Ramos (cell line): ENCODE measurements around the gene KRT14.
"Not testable (repeated sequence)": the region's sequence is repeated elsewhere in the genome, so short reads cannot be mapped to it uniquely, and the experiment has no call there.

ENCODE experiments used
- in situ Hi-C: fragments of 300-500 bp; cut with MboI; formaldehyde crosslinking; loops from one replicate; pipeline ENCODE4 v1.14.3; 2022; ENCODE audit warnings: low sequenced_read_pairs; ENCODE audit not compliant: unreplicated experiment

The KRT14 gene

GRCh38 chr17:41610061-41610517, 23.4 kb upstream of the KRT14 start:
- in situ Hi-C loops: not testable (repeated sequence)

DNA sequence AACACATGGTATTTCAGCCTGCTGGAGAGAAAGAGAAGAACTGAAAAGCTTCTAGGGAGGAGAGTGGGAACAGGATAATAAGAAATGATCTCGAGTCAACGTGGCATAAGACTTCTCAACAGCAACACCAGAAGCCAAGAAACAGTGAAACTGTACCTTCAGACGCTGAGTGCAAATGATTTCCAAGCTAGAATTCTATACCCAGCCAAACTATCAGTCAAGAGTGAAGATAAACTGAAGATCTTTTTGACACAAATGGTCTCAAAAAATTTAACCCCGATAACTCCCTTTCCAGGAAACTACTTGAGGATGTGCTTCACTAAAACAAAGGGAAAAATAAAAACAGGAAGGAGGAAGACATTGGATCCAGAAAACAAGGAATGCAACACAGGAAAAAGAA, 20.2 kb upstream of the KRT14 start:
- in situ Hi-C loops: not testable (repeated sequence)

- in situ Hi-C loops: no loop called here
Measured at GRCh38 chr17:41602524-41602923, 15.8 kb upstream of the KRT14 start.

DNA sequence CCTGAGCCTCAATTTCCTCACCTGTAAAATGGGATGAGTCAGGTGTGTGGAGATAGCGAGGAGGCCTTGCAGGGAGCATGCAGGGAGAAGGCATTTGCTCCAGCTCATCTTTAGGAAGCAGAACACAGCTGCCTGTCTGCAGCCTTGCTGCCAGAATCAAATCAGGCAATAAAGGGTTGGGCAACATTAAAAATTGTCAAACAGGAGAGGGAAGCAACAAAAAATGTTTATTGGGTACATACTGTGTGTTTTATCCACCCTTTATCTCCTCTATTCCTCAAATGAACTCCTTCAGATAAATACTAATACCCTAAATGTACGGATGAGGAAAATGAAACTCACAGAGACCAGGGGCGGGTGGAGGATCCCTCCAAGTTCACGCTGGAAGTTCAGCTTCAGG, 13.6 kb upstream of the KRT14 start:
- in situ Hi-C loops: no loop called here

DNA sequence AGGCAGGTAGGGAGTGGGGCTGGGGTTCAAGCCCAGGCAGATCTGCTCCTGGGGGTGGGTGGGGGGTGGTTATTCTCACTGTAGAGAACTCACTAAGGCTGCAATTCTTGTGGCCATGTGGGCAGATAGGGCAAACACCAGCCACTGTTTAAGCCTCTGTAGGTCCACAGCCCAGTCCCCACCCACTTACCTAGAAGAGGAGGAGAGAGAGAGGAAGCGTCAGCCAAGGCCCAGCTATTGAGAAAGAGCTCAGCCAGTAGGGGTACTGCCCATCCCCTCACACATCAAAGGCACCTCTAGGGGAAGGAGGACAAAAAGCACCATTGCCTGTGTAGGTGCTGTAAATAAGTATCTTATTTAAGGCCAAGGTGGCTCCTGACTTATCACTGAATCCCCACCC, 13.0 kb upstream of the KRT14 start:
- in situ Hi-C loops: no loop called here

DNA sequence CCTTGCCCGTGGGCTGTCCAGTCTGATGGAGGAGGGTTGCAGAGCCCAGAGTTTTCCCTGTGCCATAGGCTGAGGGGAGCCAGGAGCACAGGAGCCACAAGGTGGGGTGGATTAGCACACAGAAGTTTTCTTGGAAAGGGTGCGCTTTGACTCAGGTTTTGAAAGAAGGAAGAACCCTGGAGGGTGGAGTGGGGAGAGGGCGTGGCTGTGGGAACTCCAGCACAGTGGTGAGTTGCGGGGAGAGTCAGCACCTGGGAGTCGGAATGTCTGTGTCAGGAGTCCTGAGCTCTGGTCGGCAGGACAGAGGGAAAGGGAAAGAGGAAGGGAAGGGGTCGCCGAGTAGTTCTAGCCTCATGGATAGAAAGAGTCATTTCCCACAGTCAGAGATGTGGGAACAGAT, 8.9 kb upstream of the KRT14 start:
- in situ Hi-C loops: no loop called here

GRCh38 chr17:41594363-41594915, 7.7 kb upstream of the KRT14 start:
- in situ Hi-C loops: no loop called here

DNA sequence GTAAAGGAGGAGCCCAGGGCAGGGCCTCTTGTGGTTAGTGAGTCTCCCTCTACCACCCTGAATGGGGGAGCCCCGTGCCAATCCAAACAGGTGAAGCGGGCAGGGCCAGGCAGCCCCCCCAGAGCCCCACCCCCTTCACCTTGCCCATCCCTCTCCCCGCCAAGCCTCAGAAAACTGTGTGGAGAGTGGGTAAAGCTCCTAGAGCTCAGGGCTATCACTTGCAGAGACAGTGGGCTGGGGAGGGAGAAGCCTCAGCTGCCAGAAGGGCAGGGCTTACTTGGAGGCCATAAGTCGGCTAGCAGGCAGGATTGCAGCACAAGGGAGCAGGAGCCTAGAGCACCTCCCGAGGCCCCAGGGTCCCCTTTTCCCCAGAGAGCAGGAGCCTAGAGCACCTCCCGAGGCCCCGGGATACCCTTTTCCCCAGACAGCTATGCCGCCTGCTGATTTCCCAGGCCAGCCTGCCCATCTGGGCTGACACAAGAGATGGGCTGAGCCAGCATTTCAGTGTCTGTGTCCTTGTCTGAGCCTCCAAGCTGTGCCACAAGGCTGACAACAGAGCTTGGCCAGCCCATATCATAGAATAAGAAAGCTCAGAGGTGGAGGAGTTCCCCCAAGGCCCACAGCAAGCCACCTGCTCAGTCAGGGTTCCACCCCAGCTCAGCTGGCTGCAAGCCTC, 6.7 kb upstream of the KRT14 start:
- in situ Hi-C loops: no loop called here

DNA sequence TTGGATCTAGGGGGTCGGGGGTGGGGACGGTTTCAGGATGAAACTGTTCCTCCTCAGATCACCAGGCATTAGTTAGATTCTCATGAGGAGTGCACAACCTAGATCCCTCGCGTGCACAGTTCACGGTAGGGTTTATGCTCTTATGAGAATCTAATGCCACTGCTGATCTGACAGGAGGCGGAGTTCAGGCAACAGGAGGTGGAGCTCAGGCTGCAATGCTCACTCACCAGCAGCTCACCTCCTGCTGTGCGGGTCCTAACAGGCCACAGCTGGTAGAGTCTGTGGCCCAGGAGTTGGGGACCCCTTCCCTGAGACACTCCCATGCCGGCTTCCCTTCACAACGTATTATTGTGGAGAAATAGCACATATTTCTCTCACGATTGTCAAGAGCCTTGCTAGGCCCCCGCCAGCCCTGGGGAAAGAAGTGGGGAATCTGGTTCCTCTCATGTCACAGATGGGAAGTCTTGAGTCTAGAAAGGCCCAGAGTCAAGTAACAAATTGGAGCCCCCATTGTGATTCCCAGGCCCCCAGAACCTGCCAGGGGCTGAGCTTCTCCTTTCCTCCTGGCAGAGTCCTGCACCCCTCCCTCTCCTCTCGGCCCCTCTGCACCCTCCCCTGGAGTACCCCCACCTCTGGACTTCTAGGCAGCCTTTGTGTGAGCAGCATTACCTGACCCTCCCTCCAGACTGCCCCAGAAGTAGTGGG, 6.1 kb upstream of the KRT14 start:
- in situ Hi-C loops: no loop called here

- in situ Hi-C loops: no loop called here
Measured at GRCh38 chr17:41589301-41589700, 2.6 kb upstream of the KRT14 start.

- in situ Hi-C loops: no loop called here
Measured at GRCh38 chr17:41588126-41588810, 1.6 kb upstream of the KRT14 start.

DNA sequence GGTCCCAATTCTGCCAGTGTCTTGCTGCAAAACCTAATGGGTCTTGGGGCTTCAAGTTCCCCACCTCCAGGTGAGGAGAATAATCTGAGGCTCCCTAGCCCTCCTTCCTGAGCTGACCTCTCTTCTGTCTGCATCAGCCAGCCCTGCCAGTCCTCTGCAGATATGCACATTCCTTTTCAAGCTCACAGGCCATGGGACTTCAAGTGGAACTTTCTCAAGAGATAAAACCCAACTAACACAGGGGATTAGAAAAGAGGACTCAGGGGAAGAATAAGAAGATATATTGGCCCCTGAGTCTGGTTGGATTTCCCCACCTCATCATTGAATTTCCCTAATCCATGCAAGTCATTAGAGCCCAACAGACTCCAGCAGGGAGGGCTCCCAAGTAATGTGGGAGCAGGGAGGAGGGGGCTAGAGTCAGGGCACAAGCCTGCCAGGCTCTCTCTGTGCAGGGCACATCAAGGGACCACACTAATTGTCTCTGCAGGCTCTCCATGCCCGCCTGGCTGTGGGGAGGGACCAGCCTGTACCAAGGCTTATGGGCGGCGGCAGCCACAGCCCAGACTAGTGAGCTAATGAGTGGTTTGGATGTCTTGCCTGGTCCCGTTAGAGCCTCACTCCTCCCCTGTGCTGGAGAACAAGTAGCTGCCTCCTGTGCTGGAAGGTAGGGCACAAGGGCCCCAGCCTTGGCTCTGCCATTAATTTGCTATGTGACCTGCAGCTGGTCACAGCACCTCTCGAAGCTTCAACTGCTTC, 1.2 kb downstream of the KRT14 start:
- in situ Hi-C loops: no loop called here

GRCh38 chr17:41584331-41584927, 2.3 kb downstream of the KRT14 start:
- in situ Hi-C loops: not testable (repeated sequence)

DNA sequence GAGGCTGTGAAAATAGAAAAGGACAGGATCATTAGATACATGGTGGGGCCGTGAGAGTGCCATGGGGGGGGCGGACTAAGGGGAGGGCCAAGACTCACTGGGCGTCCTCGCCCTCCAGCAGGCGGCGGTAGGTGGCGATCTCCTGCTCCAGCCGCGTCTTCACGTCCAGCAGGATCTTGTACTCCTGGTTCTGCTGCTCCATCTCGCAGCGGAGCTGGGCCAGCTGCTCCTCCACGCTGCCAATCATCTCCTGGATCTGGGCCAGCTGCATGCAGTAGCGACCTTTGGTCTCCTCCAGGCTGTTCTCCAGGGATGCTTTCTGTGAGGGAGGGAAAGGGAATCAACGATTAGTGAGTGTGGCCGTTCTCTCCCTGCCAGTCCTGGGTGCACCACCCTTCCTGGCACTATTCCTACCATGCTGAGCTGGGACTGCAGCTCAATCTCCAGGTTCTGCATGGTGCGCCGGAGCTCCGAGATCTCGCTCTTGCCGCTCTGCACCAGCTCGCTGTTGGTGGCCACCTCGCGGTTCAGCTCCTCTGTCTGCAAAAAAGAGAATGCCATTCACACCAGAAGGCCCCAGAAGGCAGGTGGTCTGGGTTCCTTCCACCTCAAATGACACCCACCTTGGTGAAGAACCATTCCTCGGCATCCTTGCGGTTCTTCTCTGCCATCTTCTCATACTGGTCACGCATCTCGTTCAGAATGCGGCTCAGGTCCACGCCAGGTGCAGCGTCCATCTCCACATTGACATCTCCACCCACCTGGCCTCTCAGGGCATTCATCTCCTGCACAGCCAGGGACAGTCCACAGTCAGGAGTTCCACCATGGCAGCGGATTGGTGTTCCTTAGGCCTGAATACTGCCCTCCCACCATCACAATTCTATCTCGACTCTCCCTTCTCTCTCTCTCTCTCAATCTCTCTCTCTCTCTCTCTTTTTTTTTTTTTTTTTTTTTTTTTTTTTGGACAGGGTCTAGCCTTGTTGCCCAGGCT, 3.3 kb downstream of the KRT14 start:
- in situ Hi-C loops: no loop called here

GRCh38 chr17:41582061-41582968, 4.4 kb downstream of the KRT14 start:
- in situ Hi-C loops: not testable (repeated sequence)

DNA sequence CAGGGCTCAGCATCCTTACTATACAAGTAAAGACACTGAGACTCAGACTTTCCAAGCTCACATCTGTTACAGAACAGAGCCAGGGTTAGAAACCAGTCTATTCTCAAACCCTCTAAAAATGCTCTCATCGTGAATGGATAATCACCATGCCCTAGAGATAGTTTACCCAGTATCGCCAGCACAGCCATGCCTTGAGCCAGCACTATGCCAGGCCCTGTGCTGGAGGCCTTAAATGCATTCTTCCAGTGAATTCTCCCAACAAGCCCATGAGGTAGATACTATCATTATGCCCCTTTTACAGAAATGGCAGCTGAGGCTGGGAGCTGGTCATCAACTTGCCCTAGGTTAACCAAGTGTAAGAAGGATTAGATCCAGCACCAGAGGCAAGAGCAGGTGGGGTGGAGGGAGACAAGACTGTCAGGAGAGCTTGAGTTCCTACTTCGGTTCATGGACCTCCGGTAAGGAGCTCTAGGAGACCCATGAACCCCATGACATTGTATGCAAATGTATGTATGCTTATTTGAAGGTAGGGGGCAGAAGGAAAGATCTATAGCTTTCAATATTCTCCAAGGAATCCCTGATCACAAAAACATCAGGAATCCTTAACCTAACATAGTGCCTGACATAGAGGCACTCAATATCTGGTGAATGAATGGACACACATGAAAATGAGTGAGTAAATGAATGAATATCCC, 5.2 kb downstream of the KRT14 start:
- in situ Hi-C loops: no loop called here

DNA sequence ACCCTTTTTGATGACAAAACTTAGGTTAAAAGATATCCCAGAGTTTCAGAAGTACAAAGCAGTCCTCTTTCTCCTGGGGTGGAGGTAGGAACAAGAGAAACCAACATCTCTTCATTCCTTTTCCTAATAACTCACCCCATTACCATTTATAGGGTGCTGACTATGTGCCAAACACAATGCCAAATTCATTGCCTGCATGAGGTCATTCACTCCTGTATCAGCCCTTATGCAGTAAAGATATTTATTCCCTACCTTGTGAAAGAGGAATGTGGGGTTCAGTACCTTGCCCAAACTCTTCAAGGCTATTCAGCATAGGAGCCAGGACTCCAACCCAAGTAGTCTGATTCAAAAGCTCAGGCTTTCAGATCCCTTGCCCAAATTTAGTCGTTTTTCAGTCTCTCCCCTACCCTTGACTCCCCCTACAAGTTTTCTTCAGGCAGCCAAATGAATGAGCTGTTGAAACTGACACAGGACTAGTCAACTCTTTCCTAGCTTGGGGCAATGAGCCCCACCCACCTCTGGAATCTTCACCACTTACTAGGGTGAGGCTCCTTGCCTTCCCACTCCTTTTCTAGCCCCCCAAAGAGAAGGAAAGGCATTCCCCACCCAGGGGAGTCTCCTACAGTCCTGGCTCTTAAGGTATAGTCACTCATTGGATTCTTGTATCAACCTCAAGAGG, 5.9 kb downstream of the KRT14 start:
- in situ Hi-C loops: no loop called here
